ENCODE data around the gene NCR1. TPM values are rescaled to one million over a fixed set of nuclear protein-coding genes. Genes with fewer than 3 reads are reported as not detected.
A peak's percentile ranks its signal among the peaks of the same experiment; 100 is the strongest.

NCR1 gene, protein sequence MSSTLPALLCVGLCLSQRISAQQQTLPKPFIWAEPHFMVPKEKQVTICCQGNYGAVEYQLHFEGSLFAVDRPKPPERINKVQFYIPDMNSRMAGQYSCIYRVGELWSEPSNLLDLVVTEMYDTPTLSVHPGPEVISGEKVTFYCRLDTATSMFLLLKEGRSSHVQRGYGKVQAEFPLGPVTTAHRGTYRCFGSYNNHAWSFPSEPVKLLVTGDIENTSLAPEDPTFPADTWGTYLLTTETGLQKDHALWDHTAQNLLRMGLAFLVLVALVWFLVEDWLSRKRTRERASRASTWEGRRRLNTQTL
- total RNA-seq, result not detected in 2 replicates

GRCh38 chr19:54905803-54906511, at the start of gene NCR1:
NCR1 (plus strand) TSS chr19:54906148; CDS start chr19:54906188, 40 bp downstream.

DNA sequence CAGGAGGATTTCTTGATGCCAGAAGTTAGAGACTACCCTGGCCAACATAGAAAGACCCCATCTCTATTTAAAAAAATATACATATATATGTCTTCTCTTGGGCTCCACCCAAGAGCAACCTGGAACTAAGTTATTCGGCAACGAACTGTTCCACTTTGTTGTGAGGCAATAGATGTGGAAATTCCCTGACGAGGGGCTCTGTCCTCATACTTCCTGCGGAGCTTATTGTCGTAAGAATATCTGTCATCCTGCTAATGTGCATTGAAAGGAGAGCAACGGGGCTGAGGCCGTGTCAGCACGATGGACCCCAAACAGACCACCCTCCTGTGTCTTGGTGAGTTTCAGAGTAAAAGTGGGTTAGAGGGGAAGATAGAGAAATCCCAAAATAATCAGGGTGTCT, 32.0 kb upstream of the NCR1 start, which contains the start of gene FCAR:
Gene FCAR (plus strand): TSS at position 246 of the 400 bp plus-strand sequence. CDS start 55 bp downstream, at position 301.

DNA sequence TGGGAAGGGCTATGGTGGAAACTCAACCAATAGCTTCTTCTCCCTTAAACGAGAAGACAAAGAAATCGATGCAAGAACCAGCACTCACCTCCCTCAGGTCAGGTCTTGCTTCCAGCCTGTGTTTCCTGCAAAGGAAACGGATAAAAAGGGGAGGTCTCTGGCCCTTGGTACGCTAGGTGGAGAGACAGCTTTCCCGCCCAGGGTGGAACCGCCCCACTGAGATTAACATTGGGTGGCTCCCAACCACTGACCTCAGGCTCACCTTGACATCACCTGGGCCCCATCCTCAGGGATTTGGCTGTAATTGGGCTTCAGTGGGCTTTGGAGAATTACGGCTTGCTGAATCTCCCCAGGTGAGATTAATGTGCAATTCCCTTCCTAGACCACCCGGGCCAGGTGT, 41.4 kb downstream of the NCR1 start, which contains the start of gene NLRP7:
Gene NLRP7 (minus strand): TSS at position 150 of the 400 bp plus-strand sequence.

Small RNA genes within 50 kb of the gene (small RNA-seq; reads per million reads assigned to genes)
- gene AC011476.8 (not detected), gene RNU6-222P (0.66 reads per million, percentile 6 among the genes with 10 or more reads in this experiment)

Other genes with a start within 250 kb of the NCR1 start
- not detected in 2 replicates for gene LILRB4, start 243.2 kb upstream of the NCR1 start, total RNA-seq
- gene KIR3DL3, start 181.7 kb upstream of the NCR1 start, total RNA-seq, result not detected in 2 replicates
- not detected in 2 replicates for gene KIR2DL3, start 167.6 kb upstream of the NCR1 start, total RNA-seq
- not detected in 2 replicates for gene KIR2DL1, start 136.4 kb upstream of the NCR1 start, total RNA-seq
- not detected in 2 replicates for gene KIR2DL4, start 102.5 kb upstream of the NCR1 start, total RNA-seq
- not detected in 2 replicates for gene KIR3DL1, start 89.7 kb upstream of the NCR1 start, total RNA-seq
- gene KIR2DS4, start 73.5 kb upstream of the NCR1 start, total RNA-seq, result not detected in 2 replicates
- gene KIR3DL2, start 55.7 kb upstream of the NCR1 start, total RNA-seq, result not detected in 2 replicates
- gene FCAR, start 31.9 kb upstream of the NCR1 start, total RNA-seq, result not detected in 2 replicates
- not detected in 2 replicates for gene NLRP7, start 41.4 kb downstream of the NCR1 start, total RNA-seq
- gene NLRP2, start 60.2 kb downstream of the NCR1 start, total RNA-seq, result under 0.01 TPM in 1 of 2 replicates, not detected in the other
- not detected in 2 replicates for gene GP6, start 132.1 kb downstream of the NCR1 start, total RNA-seq
- gene RDH13, start 157.0 kb downstream of the NCR1 start, total RNA-seq, result 8.4 and 12.6 TPM in 2 replicates
- gene EPS8L1, start 169.7 kb downstream of the NCR1 start, total RNA-seq, result 0.36 and 0.65 TPM in 2 replicates
- 57.2 and 64.6 TPM in 2 replicates for gene PPP1R12C, start 211.5 kb downstream of the NCR1 start, total RNA-seq
- gene TNNT1, start 243.1 kb downstream of the NCR1 start, total RNA-seq, result 0.65 and 0.97 TPM in 2 replicates